ENCODE measurements around the gene HPGDS.
"Not testable (repeated sequence)": the region's sequence is repeated elsewhere in the genome, so short reads cannot be mapped to it uniquely, and the experiment has no call there.

GRCh38 chr4:94387965-94388364 is 45.3 kb upstream of the HPGDS start:
- not testable (repeated sequence) for TF ChIP-seq EZH2phosphoT487 (IDR thresholded peaks at IDR 0.05; ENCODE audit: unreplicated experiment); CTCF (conservative IDR thresholded peaks at IDR 0.05; ENCODE audit: low read depth in 2 of 2); POLR2AphosphoS5 (IDR thresholded peaks at IDR 0.05; ENCODE audit: low read depth); REST (IDR thresholded peaks at IDR 0.05; ENCODE audit: unreplicated experiment); EZH2 (IDR thresholded peaks at IDR 0.05; ENCODE audit: low read depth, unreplicated experiment); CREB1 (CRISPR knock-in tag; IDR thresholded peaks at IDR 0.05; ENCODE audit: low read depth); JUNB (IDR thresholded peaks at IDR 0.05; ENCODE audit: unreplicated experiment); STAT1 (IDR thresholded peaks at IDR 0.05; ENCODE audit: unreplicated experiment); ETS1 (IDR thresholded peaks at IDR 0.05); ZNF114 (CRISPR knock-in tag; IDR thresholded peaks at IDR 0.05)

Data from GM23338 (cell line).